Thyroid gland (tissue), 4 donors: ENCODE results near the gene PDZRN3.

Experiments used
- POLR2A ChIP-seq, 2 donors: fragments of 450-650 bp; IDR thresholded peaks; one replicate each; pipeline ENCODE4 v1.6.1; 2017; ENCODE audit warnings: antibody characterized with exemption in 2 of 2, mild to moderate bottlenecking in 2 of 2, moderate library complexity in 1 of 2
- TF ChIP-seq, protein P1 (sequence below), 6 experiments: fragments of 200-600 bp in 3 of 6; fragments of 450-650 bp in 3 of 6; sonication (generic) in 3 of 6; IDR thresholded peaks; one replicate each; pipeline ENCODE4 v1.5.1; 2016 to 2019; ENCODE audit warnings: antibody characterized with exemption in 6 of 6, mild to moderate bottlenecking in 2 of 6, inconsistent platforms in 1 of 6, moderate library complexity in 1 of 6

DNA sequence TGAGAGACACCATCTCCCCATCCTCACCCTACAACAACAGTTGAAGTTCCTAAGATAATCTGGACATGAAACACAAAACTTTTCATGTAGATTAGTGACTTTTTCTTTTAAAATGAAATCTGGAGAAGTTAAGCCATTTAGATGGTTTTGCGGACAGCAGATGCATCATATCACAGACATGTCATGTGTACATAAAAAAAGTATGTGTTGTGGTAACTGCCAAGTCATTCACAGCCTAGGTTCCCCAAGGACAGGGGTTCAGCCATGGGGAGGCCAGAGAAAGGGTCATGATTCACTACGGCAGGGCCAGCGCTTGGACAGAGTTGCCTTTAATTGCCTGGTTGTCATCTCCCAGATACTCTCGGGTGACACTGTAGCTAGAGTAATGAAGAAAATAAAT lies 163.2 kb downstream of the PDZRN3 start:
- TF ChIP-seq, protein P1, sequence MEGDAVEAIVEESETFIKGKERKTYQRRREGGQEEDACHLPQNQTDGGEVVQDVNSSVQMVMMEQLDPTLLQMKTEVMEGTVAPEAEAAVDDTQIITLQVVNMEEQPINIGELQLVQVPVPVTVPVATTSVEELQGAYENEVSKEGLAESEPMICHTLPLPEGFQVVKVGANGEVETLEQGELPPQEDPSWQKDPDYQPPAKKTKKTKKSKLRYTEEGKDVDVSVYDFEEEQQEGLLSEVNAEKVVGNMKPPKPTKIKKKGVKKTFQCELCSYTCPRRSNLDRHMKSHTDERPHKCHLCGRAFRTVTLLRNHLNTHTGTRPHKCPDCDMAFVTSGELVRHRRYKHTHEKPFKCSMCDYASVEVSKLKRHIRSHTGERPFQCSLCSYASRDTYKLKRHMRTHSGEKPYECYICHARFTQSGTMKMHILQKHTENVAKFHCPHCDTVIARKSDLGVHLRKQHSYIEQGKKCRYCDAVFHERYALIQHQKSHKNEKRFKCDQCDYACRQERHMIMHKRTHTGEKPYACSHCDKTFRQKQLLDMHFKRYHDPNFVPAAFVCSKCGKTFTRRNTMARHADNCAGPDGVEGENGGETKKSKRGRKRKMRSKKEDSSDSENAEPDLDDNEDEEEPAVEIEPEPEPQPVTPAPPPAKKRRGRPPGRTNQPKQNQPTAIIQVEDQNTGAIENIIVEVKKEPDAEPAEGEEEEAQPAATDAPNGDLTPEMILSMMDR (IDR thresholded peaks at IDR 0.05): no peak
- TF ChIP-seq POLR2A (IDR thresholded peaks at IDR 0.05): no peak
